Activated naive CD8-positive, alpha-beta T cell treated with anti-CD3 and anti-CD28 coated beads for 36 hours (primary cell): Measurements from ENCODE around the gene EXD1. TPM values are rescaled to one million over a fixed set of nuclear protein-coding genes. Genes with fewer than 3 reads are reported as not detected.
"Not testable (repeated sequence)": the region's sequence is repeated elsewhere in the genome, so short reads cannot be mapped to it uniquely, and the experiment has no call there.

ENCODE experiments used
- DNase-seq: peaks from one replicate; pipeline ENCODE4 v3.0.0; 2021
- H3K27ac Mint-ChIP-seq: one replicate; pipeline ENCODE4 v1.8.0; 2022; ENCODE audit warnings: mild to moderate bottlenecking, moderate library complexity, mixed read lengths
- H3K27me3 Mint-ChIP-seq: one replicate; pipeline ENCODE4 v1.8.0; 2022; ENCODE audit warnings: mild to moderate bottlenecking, mixed read lengths
- H3K36me3 Mint-ChIP-seq: one replicate; pipeline ENCODE4 v1.8.0; 2021; ENCODE audit warnings: mild to moderate bottlenecking, mixed read lengths
- H3K4me1 Mint-ChIP-seq: one replicate; pipeline ENCODE4 v1.8.0; 2021; ENCODE audit warnings: mixed read lengths
- H3K4me3 Mint-ChIP-seq: one replicate; pipeline ENCODE4 v1.8.0; 2022; ENCODE audit warnings: mild to moderate bottlenecking, moderate library complexity, mixed read lengths
- H3K9me3 Mint-ChIP-seq: one replicate; pipeline ENCODE4 v1.8.0; 2022; ENCODE audit warnings: mixed read lengths
- total RNA-seq, 2 experiments: library from RNA; stranded (reverse); gene quantifications; one replicate each; pipeline ENCODE4 v1.2.3, GENCODE V29; 2021

Gene EXD1, protein sequence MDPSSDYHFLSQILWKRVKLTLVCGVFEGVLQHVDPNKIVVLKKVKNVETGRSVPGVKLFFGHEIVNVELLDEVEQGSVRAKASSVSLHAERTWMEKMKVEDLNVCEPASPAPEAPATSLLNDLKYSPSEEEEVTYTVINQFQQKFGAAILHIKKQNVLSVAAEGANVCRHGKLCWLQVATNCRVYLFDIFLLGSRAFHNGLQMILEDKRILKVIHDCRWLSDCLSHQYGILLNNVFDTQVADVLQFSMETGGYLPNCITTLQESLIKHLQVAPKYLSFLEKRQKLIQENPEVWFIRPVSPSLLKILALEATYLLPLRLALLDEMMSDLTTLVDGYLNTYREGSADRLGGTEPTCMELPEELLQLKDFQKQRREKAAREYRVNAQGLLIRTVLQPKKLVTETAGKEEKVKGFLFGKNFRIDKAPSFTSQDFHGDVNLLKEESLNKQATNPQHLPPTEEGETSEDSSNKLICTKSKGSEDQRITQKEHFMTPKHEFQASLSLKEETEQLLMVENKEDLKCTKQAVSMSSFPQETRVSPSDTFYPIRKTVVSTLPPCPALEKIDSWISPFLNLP
- not detected for total RNA-seq

GRCh38 chr15:41230650-41231421 lies at the start of gene EXD1, which contains the start of gene CHP1:
Gene EXD1, minus strand, starts transcription at chr15:41230757. Its CDS starts 4,182 bp downstream, at chr15:41226575.
Gene CHP1, plus strand, starts transcription at chr15:41231268. Its CDS starts 115 bp downstream, at chr15:41231383.
- peaks cover 22% of the 10 kb centered on the region for H3K4me1 Mint-ChIP-seq
- H3K9me3 Mint-ChIP-seq: no peaks in the 10 kb centered on the region
- peak within 1 kb of the TSS; percentile 82 for H3K27ac Mint-ChIP-seq
- no peaks in the 10 kb centered on the region for H3K36me3 Mint-ChIP-seq
- no peaks in the 10 kb centered on the region for H3K27me3 Mint-ChIP-seq
- H3K4me3 Mint-ChIP-seq: peak within 1 kb of the TSS; percentile 88
- DNase-seq: peak; percentile 96

- DNase-seq: no peak
- Mint-ChIP-seq H3K36me3 (peaks cover 13% of the 10 kb centered on the region), H3K9me3 (no peaks in the 10 kb centered on the region), H3K27me3 (peaks cover 4% of the 10 kb centered on the region), H3K4me1 (peaks cover 13% of the 10 kb centered on the region), H3K4me3 (no peak overlapping the region), H3K27ac (no peak overlapping the region)
Observed at GRCh38 chr15:41279535-41280283, 49.2 kb upstream of the EXD1 start.

DNA sequence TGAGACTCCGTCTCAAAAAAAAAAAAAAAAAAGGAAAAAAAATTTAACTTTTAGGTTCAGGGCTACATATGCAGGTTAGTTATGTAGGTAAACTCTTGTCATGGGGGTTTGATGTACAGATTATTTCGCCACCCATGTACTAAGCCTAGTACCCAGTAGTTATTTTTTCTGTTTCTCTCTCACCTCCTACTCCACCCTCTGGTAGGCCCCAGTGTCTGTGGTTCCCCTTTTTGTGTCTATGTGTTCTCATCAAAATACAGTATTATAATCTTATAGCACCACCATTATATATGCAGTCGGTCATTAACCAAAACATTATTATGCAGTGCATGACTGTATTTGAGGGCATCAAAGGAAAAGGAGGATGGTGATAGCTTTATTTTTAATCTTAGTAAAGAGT lies 47.8 kb upstream of the EXD1 start:
- Mint-ChIP-seq H3K9me3 (no peaks in the 10 kb centered on the region), H3K27me3 (no peaks in the 10 kb centered on the region), H3K4me1 (peaks cover 8% of the 10 kb centered on the region), H3K27ac (no peak overlapping the region), H3K4me3 (no peak overlapping the region), H3K36me3 (peaks cover 6% of the 10 kb centered on the region)
- no peak for DNase-seq

GRCh38 chr15:41276831-41277230 lies 46.3 kb upstream of the EXD1 start:
- no peaks in the 10 kb centered on the region for H3K4me1 Mint-ChIP-seq
- H3K27me3 Mint-ChIP-seq: no peaks in the 10 kb centered on the region
- no peak overlapping the region for H3K4me3 Mint-ChIP-seq
- no peak overlapping the region for H3K27ac Mint-ChIP-seq
- no peaks in the 10 kb centered on the region for H3K9me3 Mint-ChIP-seq
- H3K36me3 Mint-ChIP-seq: peaks cover 4% of the 10 kb centered on the region
- no peak for DNase-seq

- Mint-ChIP-seq H3K27ac (no peak overlapping the region), H3K36me3 (no peaks in the 10 kb centered on the region), H3K4me3 (no peak overlapping the region), H3K27me3 (no peaks in the 10 kb centered on the region), H3K9me3 (no peaks in the 10 kb centered on the region), H3K4me1 (no peaks in the 10 kb centered on the region)
- DNase-seq: no peak
Observed at GRCh38 chr15:41269887-41270286, 39.3 kb upstream of the EXD1 start.

- H3K4me3 Mint-ChIP-seq: no peak overlapping the region
- no peak for DNase-seq
- no peaks in the 10 kb centered on the region for H3K27me3 Mint-ChIP-seq
- no peaks in the 10 kb centered on the region for H3K9me3 Mint-ChIP-seq
- peaks cover 4% of the 10 kb centered on the region for H3K36me3 Mint-ChIP-seq
- no peaks in the 10 kb centered on the region for H3K4me1 Mint-ChIP-seq
- no peak overlapping the region for H3K27ac Mint-ChIP-seq
Observed at GRCh38 chr15:41263891-41264351, 33.4 kb upstream of the EXD1 start.

DNA sequence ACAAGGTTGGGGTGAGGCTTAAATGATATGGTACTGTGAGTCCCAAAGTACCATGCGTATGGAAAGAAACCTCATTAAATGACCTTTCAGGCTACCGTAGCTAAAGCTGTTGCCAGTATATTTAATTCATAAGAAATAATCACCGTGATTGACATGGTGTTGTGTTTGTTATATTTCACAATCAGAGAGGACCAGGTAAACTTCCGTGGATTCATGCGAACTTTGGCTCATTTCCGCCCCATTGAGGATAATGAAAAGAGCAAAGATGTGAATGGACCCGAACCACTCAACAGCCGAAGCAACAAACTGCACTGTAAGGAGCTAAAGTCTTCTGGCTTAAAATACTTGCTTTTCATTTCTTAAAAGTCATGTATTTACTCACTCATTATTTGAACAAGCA lies 32.0 kb upstream of the EXD1 start:
- H3K36me3 Mint-ChIP-seq: peaks cover 8% of the 10 kb centered on the region
- no peak for DNase-seq

GRCh38 chr15:41260924-41261323 lies 30.4 kb upstream of the EXD1 start:
- H3K27me3 Mint-ChIP-seq, H3K4me1 Mint-ChIP-seq, H3K9me3 Mint-ChIP-seq, H3K36me3 Mint-ChIP-seq, H3K4me3 Mint-ChIP-seq, DNase-seq, H3K27ac Mint-ChIP-seq: not testable (repeated sequence)

More for the DNA sequence above, 32.0 kb upstream of the EXD1 start:
- Mint-ChIP-seq H3K9me3 (no peaks in the 10 kb centered on the region), H3K27me3 (no peaks in the 10 kb centered on the region), H3K4me1 (no peaks in the 10 kb centered on the region), H3K27ac (no peak overlapping the region), H3K4me3 (no peak overlapping the region)

GRCh38 chr15:41259546-41260189 lies 29.1 kb upstream of the EXD1 start:
- no peak for DNase-seq
- Mint-ChIP-seq H3K9me3 (no peaks in the 10 kb centered on the region), H3K4me3 (no peak overlapping the region), H3K27ac (no peak overlapping the region), H3K36me3 (peaks cover 12% of the 10 kb centered on the region), H3K27me3 (no peaks in the 10 kb centered on the region), H3K4me1 (no peaks in the 10 kb centered on the region)

GRCh38 chr15:41258750-41259471 lies 28.4 kb upstream of the EXD1 start:
- DNase-seq: no peak
- peaks cover 12% of the 10 kb centered on the region for H3K36me3 Mint-ChIP-seq
- H3K27ac Mint-ChIP-seq: no peak overlapping the region
- no peaks in the 10 kb centered on the region for H3K27me3 Mint-ChIP-seq
- H3K4me1 Mint-ChIP-seq: no peaks in the 10 kb centered on the region
- H3K9me3 Mint-ChIP-seq: no peaks in the 10 kb centered on the region
- no peak overlapping the region for H3K4me3 Mint-ChIP-seq

- H3K27ac Mint-ChIP-seq: no peak overlapping the region
- H3K4me3 Mint-ChIP-seq: no peak overlapping the region
- no peaks in the 10 kb centered on the region for H3K4me1 Mint-ChIP-seq
- H3K9me3 Mint-ChIP-seq: no peaks in the 10 kb centered on the region
- no peaks in the 10 kb centered on the region for H3K27me3 Mint-ChIP-seq
- peaks cover 12% of the 10 kb centered on the region for H3K36me3 Mint-ChIP-seq
- DNase-seq: no peak
Observed at GRCh38 chr15:41256577-41257038, 26.1 kb upstream of the EXD1 start.

GRCh38 chr15:41256103-41256502 lies 25.5 kb upstream of the EXD1 start:
- no peaks in the 10 kb centered on the region for H3K27me3 Mint-ChIP-seq
- H3K4me1 Mint-ChIP-seq: no peaks in the 10 kb centered on the region
- no peak overlapping the region for H3K27ac Mint-ChIP-seq
- H3K4me3 Mint-ChIP-seq: no peak overlapping the region
- H3K36me3 Mint-ChIP-seq: peaks cover 12% of the 10 kb centered on the region
- no peak for DNase-seq
- no peaks in the 10 kb centered on the region for H3K9me3 Mint-ChIP-seq

DNA sequence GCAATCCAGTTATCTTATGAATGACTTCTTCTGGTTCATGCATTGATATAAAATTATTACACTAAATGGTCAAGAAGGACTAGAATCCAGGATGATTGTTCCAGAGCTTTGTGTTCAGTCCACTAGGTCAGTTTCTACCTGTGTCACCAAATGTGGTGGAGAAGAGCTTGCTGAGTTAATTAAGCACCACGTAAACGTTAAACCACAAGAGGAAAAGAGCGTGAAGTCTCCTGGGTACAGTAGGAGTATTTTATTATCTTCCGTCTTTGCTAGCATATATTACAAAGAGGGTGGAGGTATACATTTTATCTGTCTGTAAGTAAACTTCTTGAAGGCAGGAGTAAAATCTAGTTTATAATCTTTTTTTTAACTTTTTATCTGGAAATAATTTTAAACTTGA lies 24.0 kb upstream of the EXD1 start:
- H3K36me3 Mint-ChIP-seq: peaks cover 9% of the 10 kb centered on the region
- no peaks in the 10 kb centered on the region for H3K4me1 Mint-ChIP-seq
- H3K27me3 Mint-ChIP-seq: no peaks in the 10 kb centered on the region
- H3K9me3 Mint-ChIP-seq: no peaks in the 10 kb centered on the region
- no peak overlapping the region for H3K27ac Mint-ChIP-seq
- no peak overlapping the region for H3K4me3 Mint-ChIP-seq
- no peak for DNase-seq

DNA sequence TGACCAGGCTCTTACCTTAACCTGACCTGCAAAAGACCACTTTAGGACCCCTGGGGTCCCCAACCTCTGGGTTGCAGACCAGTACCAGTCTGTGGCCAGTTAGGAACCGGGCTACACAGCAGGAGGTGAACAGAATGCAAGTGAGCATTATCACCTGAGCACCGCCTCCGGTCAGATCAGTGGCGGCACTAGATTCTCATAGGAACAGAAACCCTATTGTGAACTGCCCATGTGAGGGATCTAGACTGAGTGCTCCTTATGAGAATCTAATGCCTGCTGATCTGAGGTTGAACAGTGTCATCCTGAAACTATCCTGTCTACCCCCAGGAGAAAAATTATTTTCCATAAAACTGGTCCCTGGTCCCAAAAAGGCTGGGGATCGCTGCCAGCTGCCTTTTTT lies 20.9 kb upstream of the EXD1 start:
- Mint-ChIP-seq H3K4me3 (no peak overlapping the region), H3K36me3 (peaks cover 5% of the 10 kb centered on the region), H3K27me3 (no peaks in the 10 kb centered on the region), H3K4me1 (no peaks in the 10 kb centered on the region), H3K27ac (no peak overlapping the region), H3K9me3 (no peaks in the 10 kb centered on the region)
- DNase-seq: no peak
